Cardiac septum (tissue), 1 donor: ENCODE data around the gene DTNBP1. TPM values are rescaled to one million over a fixed set of nuclear protein-coding genes. Genes with fewer than 3 reads are reported as not detected.

Experiments
- DNase-seq: peaks from one replicate; pipeline ENCODE4 v3.0.0-alpha.2; 2020; ENCODE audit warnings: low spot score
- intact Hi-C: fragments of 100-400 bp; cut with DNase I; formaldehyde crosslinking; loops from one replicate; pipeline ENCODE4 v1.14.0; 2022
- total RNA-seq: library from RNA; stranded (reverse); fragmentation: NEBNext Ultra II Directional; extraction: Animal tissue kit (Norgen Biotek cat#: 25700); gene quantifications from one replicate; pipeline ENCODE4 v1.2.1, GENCODE V29; 2021
- donor health status: DM: no; HTN: no; CAD: no.

The DTNBP1 gene
- total RNA-seq, 1 donor from 2014 or later = 19.0 TPM

- intact Hi-C loops = no loop called here
- DNase-seq = no peak
Measured at GRCh38 chr6:15573384-15573783, 89.4 kb downstream of the DTNBP1 start.

GRCh38 chr6:15572296-15573016, 90.4 kb downstream of the DTNBP1 start:
- DNase-seq = no peak
- intact Hi-C loops = no loop called here

GRCh38 chr6:15570171-15570570, 92.7 kb downstream of the DTNBP1 start:
- DNase-seq = no peak
- intact Hi-C loops = no loop called here

GRCh38 chr6:15569035-15569995, 93.5 kb downstream of the DTNBP1 start:
- no peak for DNase-seq
- intact Hi-C loops = no loop called here

- DNase-seq = no peak
- intact Hi-C loops = no loop called here
Measured at GRCh38 chr6:15562977-15563376, 99.9 kb downstream of the DTNBP1 start.

GRCh38 chr6:15561447-15562199, 101.2 kb downstream of the DTNBP1 start:
- no peak for DNase-seq

GRCh38 chr6:15560713-15561112, 102.1 kb downstream of the DTNBP1 start:
- intact Hi-C loops = no loop called here
- no peak for DNase-seq

More at GRCh38 chr6:15561447-15562199, 101.2 kb downstream of the DTNBP1 start:
- intact Hi-C loops = no loop called here

GRCh38 chr6:15557174-15557573, 105.7 kb downstream of the DTNBP1 start:
- DNase-seq = no peak
- intact Hi-C loops = no loop called here

- DNase-seq = no peak
- intact Hi-C loops = no loop called here
Measured at GRCh38 chr6:15556711-15557110, 106.1 kb downstream of the DTNBP1 start.

GRCh38 chr6:15555101-15556038, 107.5 kb downstream of the DTNBP1 start:
- intact Hi-C loops = no loop called here
- DNase-seq = no peak

GRCh38 chr6:15554728-15555100, 108.1 kb downstream of the DTNBP1 start:
- intact Hi-C loops = no loop called here
- DNase-seq = no peak

GRCh38 chr6:15553736-15554294, 109.0 kb downstream of the DTNBP1 start:
- intact Hi-C loops = no loop called here
- no peak for DNase-seq

- no peak for DNase-seq
- intact Hi-C loops = no loop called here
Measured at GRCh38 chr6:15553031-15553430, 109.8 kb downstream of the DTNBP1 start.

GRCh38 chr6:15551798-15552197, 111.0 kb downstream of the DTNBP1 start:
- intact Hi-C loops = no loop called here
- no peak for DNase-seq

- intact Hi-C loops = no loop called here
- DNase-seq = no peak
Measured at GRCh38 chr6:15551262-15551661, 111.6 kb downstream of the DTNBP1 start.

- intact Hi-C loops = no loop called here
- no peak for DNase-seq
Measured at GRCh38 chr6:15550546-15551123, 112.2 kb downstream of the DTNBP1 start.

GRCh38 chr6:15549371-15549770, 113.5 kb downstream of the DTNBP1 start:
- intact Hi-C loops = no loop called here
- DNase-seq = no peak

GRCh38 chr6:15547400-15547799, 115.4 kb downstream of the DTNBP1 start:
- DNase-seq = no peak

More at GRCh38 chr6:15547400-15547799, 115.4 kb downstream of the DTNBP1 start:
- intact Hi-C loops = no loop called here
